Right renal pelvis (tissue), 4 donors: Measurements from ENCODE around the gene TSHZ2. TPM values are rescaled to one million over a fixed set of nuclear protein-coding genes. Genes with fewer than 3 reads are reported as not detected.
"Not testable (repeated sequence)": the region's sequence is repeated elsewhere in the genome, so short reads cannot be mapped to it uniquely, and the experiment has no call there.

ENCODE experiments used
- DNase-seq, 4 donors: peaks; one replicate each; pipeline ENCODE4 v3.0.0-alpha.2; 2013; ENCODE audit warnings: low read depth in 4 of 4, low spot score in 3 of 4, missing footprints in 1 of 4
- polyA plus RNA-seq, 4 donors: library from polyadenylated mRNA; unstranded; fragments of 120-200 nt; gene quantifications; one replicate each; pipeline ENCODE4 v1.2.1, GENCODE V29; 2013; ENCODE audit not compliant: insufficient read length in 4 of 4

TSHZ2 gene
- polyA plus RNA-seq, 4 donors: 12.6 to 14.2 (median 12.9) TPM

GRCh38 chr20:53359425-53359824 lies 387.3 kb downstream of the TSHZ2 start:
- DNase-seq: no peak

DNA sequence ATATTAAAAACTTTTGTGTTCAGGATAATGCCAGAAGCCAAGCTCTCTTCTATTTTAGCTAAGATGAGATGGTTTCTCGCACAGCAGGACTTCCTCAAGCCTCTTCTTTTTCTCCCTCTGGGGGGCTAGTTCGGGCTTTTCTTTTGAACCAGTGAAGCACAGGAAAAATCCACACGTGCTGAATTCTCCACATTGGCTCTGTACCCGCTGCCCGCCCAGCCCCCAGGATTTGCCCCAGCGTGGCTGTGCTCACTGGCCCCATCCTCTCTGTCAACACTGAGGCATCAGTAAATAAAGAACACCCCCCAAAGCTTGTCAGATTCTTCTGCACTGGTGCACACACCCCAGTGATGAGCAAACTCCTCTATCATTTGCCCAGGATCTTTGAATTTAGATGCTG lies 388.7 kb downstream of the TSHZ2 start:
- no peak for DNase-seq

GRCh38 chr20:53362736-53363135 lies 390.6 kb downstream of the TSHZ2 start:
- no peak for DNase-seq

GRCh38 chr20:53364646-53365045 lies 392.5 kb downstream of the TSHZ2 start:
- no peak for DNase-seq

DNA sequence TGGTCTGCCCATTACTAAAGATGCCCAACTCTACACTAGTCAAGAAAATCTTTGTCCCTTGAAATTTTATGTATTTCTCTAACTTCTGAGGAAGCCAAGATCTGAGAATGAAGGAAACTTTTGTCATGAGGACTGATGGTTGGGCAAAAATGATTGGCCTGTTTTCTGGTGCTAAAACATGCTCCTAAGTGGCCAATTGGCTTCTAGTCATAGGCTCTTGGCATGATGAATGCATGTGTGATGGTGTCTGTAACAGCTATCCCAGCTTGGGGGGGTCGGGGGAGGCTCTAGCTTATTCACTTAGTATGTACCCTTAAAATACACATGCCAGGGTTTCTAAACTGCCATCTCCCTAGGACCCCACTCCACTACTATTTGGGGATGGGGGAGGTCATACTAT lies 392.9 kb downstream of the TSHZ2 start:
- no peak for DNase-seq

- no peak for DNase-seq
These were observed 393.4 kb downstream of the TSHZ2 start for GRCh38 chr20:53365539-53366075.

DNA sequence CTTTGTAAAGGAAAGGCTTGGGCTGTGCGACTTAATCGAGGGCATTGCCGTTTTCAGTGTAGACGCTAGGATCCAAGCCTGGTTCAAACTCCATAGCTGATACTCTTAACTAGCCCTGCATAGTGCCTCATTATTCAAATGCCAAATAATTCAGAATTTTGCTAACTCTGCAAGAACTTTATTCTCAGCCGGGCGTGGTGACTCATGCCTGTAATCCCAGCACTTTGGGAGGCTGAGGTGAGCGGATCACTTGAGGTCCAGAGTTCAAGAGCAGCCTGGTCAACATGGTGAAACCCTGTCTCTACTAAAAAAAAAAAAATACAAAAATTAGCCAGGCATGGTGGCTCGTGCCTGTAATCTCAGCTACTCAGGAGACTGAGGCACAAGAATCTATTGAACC lies 394.8 kb downstream of the TSHZ2 start:
- not testable (repeated sequence) for DNase-seq

- DNase-seq: no peak
These were observed 397.7 kb downstream of the TSHZ2 start for GRCh38 chr20:53369871-53370270.

DNA sequence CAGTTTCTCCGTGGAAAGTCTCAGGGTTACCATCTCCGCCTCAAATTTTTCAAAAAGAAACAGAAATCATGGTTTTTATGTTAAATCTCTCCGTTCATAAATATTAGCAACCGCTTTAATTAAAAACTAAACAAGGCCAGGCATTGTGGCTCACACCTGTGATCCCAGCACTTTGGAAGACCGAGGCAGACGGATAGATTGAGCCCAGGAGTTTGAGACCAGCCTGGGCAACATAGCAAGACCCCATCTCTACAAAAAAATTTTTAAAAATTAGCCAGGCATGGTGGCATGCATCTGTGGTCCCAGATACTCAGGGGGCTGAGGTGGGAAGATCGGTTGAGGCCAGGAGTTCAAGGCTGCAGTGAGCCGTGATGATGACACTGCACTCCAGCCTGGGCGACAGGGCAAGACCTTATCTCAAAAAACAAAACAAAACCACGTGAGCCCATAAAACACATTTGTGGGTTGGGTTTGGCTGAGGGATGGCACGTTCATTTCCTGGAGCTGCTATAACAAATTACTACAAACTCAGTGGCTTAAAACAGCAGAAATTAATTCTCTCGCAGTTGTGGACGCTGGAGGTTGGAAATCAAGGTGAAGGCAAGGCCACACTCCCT lies 398.3 kb downstream of the TSHZ2 start:
- no peak for DNase-seq

- no peak for DNase-seq
These were observed 399.1 kb downstream of the TSHZ2 start for GRCh38 chr20:53371216-53371615.

GRCh38 chr20:53376021-53376420 lies 403.9 kb downstream of the TSHZ2 start:
- DNase-seq: no peak

GRCh38 chr20:53379014-53379832 lies 407.1 kb downstream of the TSHZ2 start:
- DNase-seq: no peak

- no peak for DNase-seq
These were observed 407.6 kb downstream of the TSHZ2 start for GRCh38 chr20:53379833-53380120.

- DNase-seq: no peak
These were observed 409.6 kb downstream of the TSHZ2 start for GRCh38 chr20:53381568-53382262.

- no peak for DNase-seq
These were observed 410.2 kb downstream of the TSHZ2 start for GRCh38 chr20:53382263-53382844.

GRCh38 chr20:53383916-53384315 lies 411.8 kb downstream of the TSHZ2 start:
- DNase-seq: no peak

- no peak for DNase-seq
These were observed 412.2 kb downstream of the TSHZ2 start for GRCh38 chr20:53384392-53384791.

DNA sequence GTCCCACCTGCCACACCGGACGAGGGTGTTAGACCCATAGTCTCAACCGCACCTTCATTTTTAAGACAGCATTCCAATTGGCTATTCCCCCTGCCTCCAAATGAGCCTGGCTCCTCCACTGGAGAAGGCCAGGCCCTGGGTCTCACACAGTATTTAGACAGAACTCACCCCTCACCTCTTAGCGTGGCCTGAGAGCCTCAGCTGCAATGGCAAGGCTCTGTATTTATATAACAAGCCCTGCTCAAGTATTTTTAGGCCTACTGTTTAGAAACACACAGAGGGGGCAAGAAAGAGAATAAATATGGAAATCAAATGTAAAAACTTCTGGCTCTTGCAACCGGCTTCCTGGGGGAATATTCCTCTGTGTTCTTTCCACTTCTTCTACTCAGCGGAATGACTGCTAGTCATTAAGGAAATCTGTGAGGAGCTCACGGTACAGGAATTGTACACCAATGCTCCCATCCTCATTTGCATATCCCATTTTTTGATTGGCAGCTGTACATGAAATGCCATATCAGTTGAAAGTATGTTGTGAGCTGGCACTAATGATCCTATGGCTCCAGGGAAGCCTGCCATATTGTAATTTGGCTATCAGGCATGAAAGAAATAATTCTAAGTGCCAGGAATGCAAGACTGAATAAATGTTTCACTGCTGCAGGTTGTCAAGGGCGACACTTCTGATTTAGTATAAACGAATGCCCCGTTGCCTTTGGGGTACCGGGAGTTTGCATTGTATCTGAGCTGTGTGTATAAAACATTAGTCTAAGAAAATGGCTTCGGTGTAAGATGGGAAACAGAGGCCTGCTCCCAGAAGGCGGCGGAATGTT lies 414.0 kb downstream of the TSHZ2 start:
- DNase-seq: no peak

DNA sequence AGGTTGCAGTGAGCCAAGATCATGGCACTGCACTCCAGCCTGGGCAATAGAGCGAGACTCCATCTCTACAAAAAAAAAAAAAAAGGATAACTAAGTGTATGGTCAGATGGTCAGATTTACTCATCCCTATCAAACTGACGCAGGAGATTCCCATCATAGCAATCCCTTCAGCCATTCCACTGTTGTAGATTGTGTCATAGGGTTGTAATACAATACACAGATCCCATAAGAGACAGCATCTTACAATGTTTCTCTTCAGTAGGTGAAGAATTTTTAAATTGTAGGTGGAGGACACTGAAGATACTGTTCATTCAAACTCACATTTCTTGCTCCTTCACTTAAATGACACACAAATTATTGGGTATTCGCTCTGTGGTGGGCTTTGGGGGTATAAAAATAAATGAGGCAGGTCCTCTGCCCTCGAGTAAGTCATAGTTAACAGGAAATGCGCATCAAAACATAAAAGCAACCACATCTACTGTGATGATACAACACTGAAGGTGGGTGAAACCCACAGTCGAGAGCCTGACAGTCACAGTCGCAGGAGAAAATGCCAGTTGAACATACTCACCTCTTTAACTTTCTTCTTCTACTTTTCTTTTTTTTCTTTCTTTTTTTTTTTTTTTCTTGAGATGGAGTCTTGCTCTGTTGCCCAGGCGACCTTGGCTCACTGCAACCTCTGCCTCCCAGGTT lies 416.0 kb downstream of the TSHZ2 start:
- no peak for DNase-seq
